K562 (cell line): ENCODE data around the gene TLCD1. TPM values are rescaled to one million over a fixed set of nuclear protein-coding genes. Genes with fewer than 3 reads are reported as not detected.

ENCODE experiments used
- AFF4 ChIP-seq: sonication (generic); formaldehyde crosslinking; IDR thresholded peaks from 2 replicates; pipeline ENCODE4 v1.8.0; 2023; ENCODE audit warnings: mild to moderate bottlenecking, missing genetic modification reagents
- CCAR2 ChIP-seq: fragments of 200-400 bp; formaldehyde crosslinking; IDR thresholded peaks from 2 replicates; pipeline ENCODE4 v1.6.1; 2017; ENCODE audit warnings: mild to moderate bottlenecking, low read depth, low read length
- CCNT2 ChIP-seq: IDR thresholded peaks from 2 replicates; pipeline ENCODE4 v1.6.1; 2011; ENCODE audit warnings: borderline replicate concordance, low read depth, mild to moderate bottlenecking, moderate library complexity, mixed read lengths, low read length; ENCODE audit not compliant: insufficient read length; ENCODE audit errors: extremely low read depth
- HDAC6 ChIP-seq: IDR thresholded peaks from 2 replicates; pipeline ENCODE4 v1.6.1; 2012; ENCODE audit warnings: low read depth, mild to moderate bottlenecking, control low read depth, inconsistent platforms, low read length, moderate library complexity
- JUNB ChIP-seq: fragments of 450-650 bp; formaldehyde crosslinking; conservative IDR thresholded peaks from 2 replicates; pipeline ENCODE4 v1.4.0; 2020; ENCODE audit warnings: mild to moderate bottlenecking
- MYBL2 ChIP-seq, 2 experiments: fragments of 450-650 bp in 1 of 2; sonication (generic) in 1 of 2; formaldehyde crosslinking in 1 of 2; IDR thresholded peaks; 2 replicates each; pipeline versions ENCODE4 v1.6.1 to v1.8.1; 2017 to 2022; ENCODE audit warnings: borderline replicate concordance in 1 of 2, inconsistent platforms in 1 of 2, low read depth in 1 of 2, mild to moderate bottlenecking in 1 of 2, missing genetic modification reagents in 1 of 2, moderate library complexity in 1 of 2
- PREB ChIP-seq: sonication (generic); formaldehyde crosslinking; IDR thresholded peaks from 2 replicates; pipeline ENCODE4 v1.8.1; 2023; ENCODE audit warnings: mild to moderate bottlenecking, missing genetic modification reagents
- PTTG1 ChIP-seq: fragments of 450-650 bp; IDR thresholded peaks from 2 replicates; pipeline ENCODE4 v1.6.1; 2016; ENCODE audit warnings: low read depth, mild to moderate bottlenecking, missing genetic modification characterization, missing compliant biosample characterization
- SMAD1 ChIP-seq: fragments of 150-350 bp; IDR thresholded peaks from 2 replicates; pipeline ENCODE4 v1.6.1; 2014; ENCODE audit warnings: low read length, low read depth; ENCODE audit not compliant: partially characterized antibody
- SNAPC5 ChIP-seq: fragments of 250-450 bp; sonication (Bioruptor Pico); IDR thresholded peaks from 2 replicates; pipeline ENCODE4 v1.8.0; 2021; ENCODE audit warnings: moderate library complexity, mild to moderate bottlenecking, inconsistent platforms
- SP1 ChIP-seq: sonication (generic); formaldehyde crosslinking; IDR thresholded peaks from 2 replicates; pipeline ENCODE4 v1.8.1; 2022; ENCODE audit warnings: mild to moderate bottlenecking, missing genetic modification reagents
- TCF7L2 ChIP-seq: fragments of 150-350 bp; IDR thresholded peaks from 2 replicates; pipeline ENCODE4 v1.6.1; 2016; ENCODE audit warnings: low read depth, mild to moderate bottlenecking, low read length, moderate library complexity
- THRB ChIP-seq: fragments of 450-650 bp; formaldehyde crosslinking; conservative IDR thresholded peaks from 2 replicates; pipeline ENCODE4 v1.4.0; 2022; ENCODE audit warnings: mild to moderate bottlenecking, missing genetic modification characterization
- XRCC5 ChIP-seq: fragments of 200-400 bp; formaldehyde crosslinking; IDR thresholded peaks from 2 replicates; pipeline ENCODE4 v1.6.1; 2017; ENCODE audit warnings: low read depth, mild to moderate bottlenecking, low read length
- ZBTB7A ChIP-seq: IDR thresholded peaks from 2 replicates; pipeline ENCODE4 v1.6.1; 2011; ENCODE audit warnings: low read depth, mild to moderate bottlenecking, low read length, moderate library complexity, borderline replicate concordance; ENCODE audit not compliant: control insufficient read depth
- ZFPM2 ChIP-seq: fragments of 250-450 bp; sonication (Bioruptor Pico); IDR thresholded peaks from 2 replicates; pipeline ENCODE4 v1.5.1; 2022; ENCODE audit warnings: mild to moderate bottlenecking
- ZNF140 ChIP-seq: fragments of 250-450 bp; sonication (Bioruptor Pico); IDR thresholded peaks from 2 replicates; pipeline ENCODE4 v1.8.0; 2021; ENCODE audit warnings: moderate library complexity, mild to moderate bottlenecking, inconsistent platforms
- ZNF311 ChIP-seq: fragments of 250-450 bp; sonication (Bioruptor Pico); IDR thresholded peaks from 2 replicates; pipeline ENCODE4 v1.4.0; 2020; ENCODE audit warnings: mild to moderate bottlenecking, moderate library complexity
- ZNF778 ChIP-seq: fragments of 450-650 bp; formaldehyde crosslinking; IDR thresholded peaks from 2 replicates; pipeline ENCODE4 v1.4.0; 2020; ENCODE audit warnings: mild to moderate bottlenecking, moderate library complexity
- polyA plus RNA-seq, 8 experiments: library from polyadenylated mRNA; depleted of rRNA in 4 of 8; stranded (reverse) in 5 of 8; unstranded in 3 of 8; fragments of >200 nt; fragmentation: Nextera tagmentation in 2 of 8; fragmentation: Illumina TruSeq in 1 of 8; extraction: Ambion mirVana in 2 of 8; extraction: Trizol in 1 of 8; gene quantifications; 2 replicates each; pipeline versions ENCODE4 v1.2.1 to v1.2.3, GENCODE V29; 2011 to 2014; ENCODE audit warnings: inconsistent platforms in 1 of 8, missing spikeins in 1 of 8
- total RNA-seq, 7 experiments: library from RNA; depleted of rRNA in 6 of 7; stranded (reverse); fragments of >200 nt in 6 of 7; fragmentation: Illumina TruSeq in 2 of 7; extraction: Trizol in 2 of 7; gene quantifications; 2 replicates each; pipeline versions ENCODE4 v1.2.1 to v1.2.3, GENCODE V29; 2011 to 2021; ENCODE audit warnings: low replicate concordance in 1 of 7
- TF ChIP-seq, protein P1 (sequence below): fragments of 250-450 bp; sonication (Bioruptor Pico); IDR thresholded peaks from 2 replicates; pipeline ENCODE4 v1.9.0; 2021; ENCODE audit warnings: mild to moderate bottlenecking

Gene TLCD1
- total and polyA plus RNA-seq, 9 of the 15 experiments (the other 6 are each of a cell fraction or from before 2014, with no cell fraction given), result 6.8 to 37.7 (median 21.7) TPM

DNA sequence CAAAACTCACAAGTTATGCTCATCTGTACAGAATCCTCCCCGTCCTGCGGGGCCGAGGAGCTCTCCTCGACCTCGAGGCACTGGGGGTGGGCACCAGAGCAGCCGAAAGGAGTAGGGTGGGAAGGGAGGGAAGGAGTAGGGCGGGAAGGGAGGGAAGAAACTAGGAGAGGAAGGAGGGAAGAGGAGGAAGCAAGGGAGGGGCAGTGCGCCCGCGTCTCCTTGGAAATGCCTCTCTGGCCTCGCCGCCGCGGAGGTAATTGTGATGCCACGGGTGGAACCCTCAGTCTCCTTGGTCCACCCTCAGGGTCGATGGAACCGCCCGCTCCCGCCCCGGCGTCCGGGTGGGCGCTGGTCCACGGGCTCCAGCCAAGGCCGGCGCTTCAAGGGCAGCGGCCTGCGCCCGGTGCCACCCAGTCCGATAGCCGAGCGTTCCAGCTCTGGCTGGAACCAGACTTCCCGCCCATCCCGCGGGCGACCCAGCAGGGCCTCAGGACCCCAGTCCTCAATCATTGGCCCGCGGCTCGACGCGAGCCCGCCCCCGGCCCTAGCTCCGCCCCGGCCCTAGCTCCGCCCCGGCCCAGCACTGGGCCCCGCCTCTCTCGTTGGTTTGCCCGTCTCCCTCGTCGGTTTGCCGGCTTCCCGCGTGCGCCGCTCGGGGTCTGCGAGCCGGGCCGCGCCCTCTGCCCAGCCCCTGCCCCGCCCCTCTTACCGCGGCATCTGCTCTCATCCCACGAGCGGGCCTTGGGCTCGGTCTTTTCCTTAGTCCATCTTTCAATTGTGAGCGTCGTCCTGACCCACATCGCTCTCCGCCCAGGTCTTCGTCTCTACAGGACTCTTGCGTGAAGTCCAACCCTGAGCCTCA lies 14.9 kb downstream of the TLCD1 start (continued):
- TF ChIP-seq AFF4 (CRISPR knock-in tag), result no peak
- no peak for TF ChIP-seq ZNF140 (CRISPR knock-in tag)
- peak; percentile 87 for TF ChIP-seq CCNT2
- no peak for TF ChIP-seq ZNF778 (CRISPR knock-in tag)
- peak; percentile 85 for TF ChIP-seq SP1 (CRISPR knock-in tag)
- TF ChIP-seq ZNF311 (CRISPR knock-in tag), result no peak
- no peak for TF ChIP-seq ZFPM2
- 0 out of 2 replicates have a peak, but pooled peaks have one; percentile 47 for TF ChIP-seq THRB (CRISPR knock-in tag)
- TF ChIP-seq TCF7L2, result no peak
- TF ChIP-seq PTTG1 (tag), result no peak
- no peak for TF ChIP-seq JUNB (CRISPR knock-in tag)
- no peak for TF ChIP-seq PREB (CRISPR knock-in tag)
- no peak for TF ChIP-seq SMAD1
- TF ChIP-seq MYBL2 (IDR thresholded peaks at IDR 0.05; ENCODE audit: low read depth), result no peak
- TF ChIP-seq MYBL2 (CRISPR knock-in tag; IDR thresholded peaks at IDR 0.05; ENCODE audit: borderline replicate concordance), result no peak
- TF ChIP-seq ZBTB7A, result peak; percentile 97
- no peak for TF ChIP-seq HDAC6
- no peak for TF ChIP-seq SNAPC5 (CRISPR knock-in tag)
- TF ChIP-seq CCAR2, result no peak
- no peak for TF ChIP-seq XRCC5
- TF ChIP-seq, protein P1, sequence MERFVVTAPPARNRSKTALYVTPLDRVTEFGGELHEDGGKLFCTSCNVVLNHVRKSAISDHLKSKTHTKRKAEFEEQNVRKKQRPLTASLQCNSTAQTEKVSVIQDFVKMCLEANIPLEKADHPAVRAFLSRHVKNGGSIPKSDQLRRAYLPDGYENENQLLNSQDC (CRISPR knock-in tag), result 0 out of 2 replicates have a peak, but pooled peaks have one; percentile 66
